NT2/D1 (cell line): ENCODE results near the gene TEKT5.

Experiments used
- DNase-seq: peaks from one replicate; pipeline ENCODE4 v3.0.0-alpha.2; 2011; ENCODE audit warnings: low read depth, low spot score
- H3K27me3 ChIP-seq: 2 replicates; pipeline ENCODE4 v1.6.0; 2011; ENCODE audit warnings: mild to moderate bottlenecking; ENCODE audit not compliant: insufficient read length, insufficient read depth
- H3K36me3 ChIP-seq: 2 replicates; pipeline ENCODE4 v1.6.1; 2011; ENCODE audit warnings: mild to moderate bottlenecking, low read length, mixed read lengths; ENCODE audit not compliant: insufficient read depth, insufficient read length
- H3K4me1 ChIP-seq: 2 replicates; pipeline ENCODE4 v1.5.1; 2011; ENCODE audit not compliant: insufficient read depth, insufficient read length
- H3K4me3 ChIP-seq: 2 replicates; pipeline ENCODE4 v1.5.1; 2011; ENCODE audit warnings: low read depth; ENCODE audit not compliant: insufficient read length
- H3K9ac ChIP-seq: 2 replicates; pipeline ENCODE4 v1.6.0; 2011; ENCODE audit warnings: low read depth; ENCODE audit not compliant: insufficient read length
- H3K9me3 ChIP-seq: 2 replicates; pipeline ENCODE4 v1.5.1; 2011; ENCODE audit warnings: mild to moderate bottlenecking, low read length; ENCODE audit not compliant: insufficient read depth
- SUZ12 ChIP-seq: IDR thresholded peaks from 2 replicates; pipeline ENCODE4 v1.6.1; 2011; ENCODE audit not compliant: insufficient read length, insufficient read depth; ENCODE audit errors: extremely low read depth
- YY1 ChIP-seq: IDR thresholded peaks from 2 replicates; pipeline ENCODE4 v1.6.1; 2011; ENCODE audit not compliant: insufficient read length, insufficient read depth
- ZNF274 ChIP-seq: IDR thresholded peaks from 2 replicates; pipeline ENCODE4 v1.6.1; 2011; ENCODE audit warnings: mild to moderate bottlenecking, low read depth, low read length

TEKT5 gene

GRCh38 chr16:10612649-10613179 lies 82.0 kb downstream of the TEKT5 start:
- H3K36me3 ChIP-seq = no peaks in the 10 kb centered on the region
- H3K4me1 ChIP-seq = peaks cover 15% of the 10 kb centered on the region
- H3K9me3 ChIP-seq = no peaks in the 10 kb centered on the region
- no peak overlapping the region for H3K4me3 ChIP-seq
- TF ChIP-seq YY1 (no peak), ZNF274 (no peak), SUZ12 (no peak)
- no peaks in the 10 kb centered on the region for H3K27me3 ChIP-seq
- no peak for DNase-seq
- no peak overlapping the region for H3K9ac ChIP-seq

GRCh38 chr16:10611825-10612342 lies 82.8 kb downstream of the TEKT5 start:
- no peak for TF ChIP-seq SUZ12
- TF ChIP-seq ZNF274 = no peak
- no peak for TF ChIP-seq YY1

DNA sequence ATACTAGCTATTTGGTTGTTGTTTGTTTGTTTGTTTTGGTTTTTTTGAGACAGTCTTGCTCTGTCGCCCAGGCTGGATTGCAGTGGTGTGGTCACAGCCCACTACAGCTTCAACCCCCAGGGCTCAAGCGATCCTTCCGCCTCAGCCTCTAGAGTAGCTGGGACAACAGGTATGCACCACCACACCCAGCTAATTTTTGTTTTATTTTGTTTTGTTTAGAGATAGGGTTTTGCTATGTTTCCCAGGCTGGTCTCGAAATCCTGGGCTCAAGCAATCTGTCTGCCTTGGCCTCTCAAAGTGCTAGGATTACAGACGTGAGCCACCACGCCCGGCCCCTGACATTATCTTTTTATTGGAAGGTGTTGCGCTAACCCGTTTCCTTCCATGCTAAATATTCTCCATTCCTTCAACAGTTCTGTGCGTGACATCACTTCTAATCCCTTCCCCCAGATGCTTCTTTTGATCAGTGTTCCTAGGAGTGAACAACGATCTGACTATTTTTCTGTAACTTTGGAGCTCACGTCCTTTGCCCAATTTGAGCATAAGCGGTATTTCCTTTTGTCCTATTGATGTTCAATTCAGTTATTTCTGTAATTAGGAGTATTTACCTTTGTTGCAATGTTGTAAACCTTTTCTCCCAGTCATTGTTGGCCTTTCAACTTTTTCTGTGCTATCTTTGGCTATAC lies 84.1 kb downstream of the TEKT5 start:
- DNase-seq = no peak
- Histone ChIP-seq H3K4me3 (no peak overlapping the region), H3K36me3 (no peaks in the 10 kb centered on the region), H3K4me1 (peaks cover 6% of the 10 kb centered on the region), H3K27me3 (no peaks in the 10 kb centered on the region), H3K9me3 (no peaks in the 10 kb centered on the region), H3K9ac (no peak overlapping the region)
- TF ChIP-seq ZNF274 (no peak), YY1 (no peak), SUZ12 (no peak)

More at GRCh38 chr16:10611825-10612342, 82.8 kb downstream of the TEKT5 start:
- Histone ChIP-seq H3K4me3 (no peak overlapping the region), H3K36me3 (no peaks in the 10 kb centered on the region), H3K27me3 (no peaks in the 10 kb centered on the region), H3K4me1 (peaks cover 9% of the 10 kb centered on the region), H3K9me3 (no peaks in the 10 kb centered on the region), H3K9ac (no peak overlapping the region)
- no peak for DNase-seq

GRCh38 chr16:10609402-10609774 lies 85.3 kb downstream of the TEKT5 start:
- H3K36me3 ChIP-seq = no peaks in the 10 kb centered on the region
- no peak overlapping the region for H3K9ac ChIP-seq
- TF ChIP-seq SUZ12 (no peak), ZNF274 (no peak), YY1 (no peak)
- no peak overlapping the region for H3K4me3 ChIP-seq
- no peak for DNase-seq
- H3K4me1 ChIP-seq = peaks cover 6% of the 10 kb centered on the region
- no peaks in the 10 kb centered on the region for H3K9me3 ChIP-seq
- H3K27me3 ChIP-seq = no peaks in the 10 kb centered on the region

DNA sequence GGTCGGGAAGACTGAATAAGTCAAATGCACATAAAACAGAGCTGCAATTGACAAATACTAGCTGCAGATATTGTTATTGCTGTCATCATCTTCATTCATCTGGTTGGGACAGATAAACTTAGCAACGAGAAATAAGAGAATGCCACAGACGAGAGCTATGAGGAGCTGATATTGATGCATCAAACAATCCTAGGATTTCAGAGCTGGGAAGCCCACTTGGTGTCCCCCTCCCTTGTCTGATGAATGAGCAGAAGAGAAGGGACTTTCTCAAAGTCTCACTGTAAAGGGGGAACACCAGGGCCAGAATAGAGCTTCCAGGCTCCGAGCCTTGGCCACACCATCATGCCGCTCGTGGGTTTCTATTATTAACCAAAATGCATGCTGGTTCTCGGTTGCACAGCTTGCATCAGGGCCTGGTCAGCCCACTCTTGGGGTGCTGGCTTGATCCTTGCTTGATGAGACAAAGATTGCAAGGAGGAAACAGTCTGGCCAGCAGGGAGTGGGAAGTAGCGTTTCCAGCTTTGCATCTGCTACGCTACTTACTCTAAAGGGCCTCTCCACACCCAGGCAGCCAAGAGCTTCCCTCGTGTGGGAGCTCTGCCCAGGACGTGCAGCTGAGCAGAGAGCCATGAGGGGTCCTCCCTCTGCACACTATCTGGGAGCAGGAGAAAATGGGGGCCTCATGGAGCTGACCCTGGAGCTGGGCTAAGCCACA lies 85.9 kb downstream of the TEKT5 start:
- Histone ChIP-seq H3K9me3 (no peaks in the 10 kb centered on the region), H3K9ac (no peak overlapping the region), H3K4me1 (peaks cover 6% of the 10 kb centered on the region)

GRCh38 chr16:10607157-10607556 lies 87.6 kb downstream of the TEKT5 start:
- no peak for TF ChIP-seq ZNF274
- no peak for TF ChIP-seq SUZ12
- no peak for TF ChIP-seq YY1
- no peak for DNase-seq
- Histone ChIP-seq H3K27me3 (no peaks in the 10 kb centered on the region), H3K9ac (no peak overlapping the region), H3K36me3 (no peaks in the 10 kb centered on the region), H3K4me1 (no peaks in the 10 kb centered on the region), H3K9me3 (no peaks in the 10 kb centered on the region), H3K4me3 (no peak overlapping the region)

More for the DNA sequence above, 85.9 kb downstream of the TEKT5 start:
- no peaks in the 10 kb centered on the region for H3K36me3 ChIP-seq
- no peak for DNase-seq
- no peaks in the 10 kb centered on the region for H3K27me3 ChIP-seq
- TF ChIP-seq SUZ12 (no peak), YY1 (no peak), ZNF274 (no peak)
- H3K4me3 ChIP-seq = no peak overlapping the region

- TF ChIP-seq YY1 = no peak
- no peak for TF ChIP-seq ZNF274
- TF ChIP-seq SUZ12 = no peak
Observed at GRCh38 chr16:10606607-10607006, 88.1 kb downstream of the TEKT5 start.

More at GRCh38 chr16:10606607-10607006, 88.1 kb downstream of the TEKT5 start:
- Histone ChIP-seq H3K4me1 (peaks cover 2% of the 10 kb centered on the region), H3K9ac (no peak overlapping the region), H3K9me3 (no peaks in the 10 kb centered on the region), H3K27me3 (no peaks in the 10 kb centered on the region), H3K4me3 (no peak overlapping the region), H3K36me3 (no peaks in the 10 kb centered on the region)
- DNase-seq = no peak
